ENCODE data around the gene OPHN1.

DNA sequence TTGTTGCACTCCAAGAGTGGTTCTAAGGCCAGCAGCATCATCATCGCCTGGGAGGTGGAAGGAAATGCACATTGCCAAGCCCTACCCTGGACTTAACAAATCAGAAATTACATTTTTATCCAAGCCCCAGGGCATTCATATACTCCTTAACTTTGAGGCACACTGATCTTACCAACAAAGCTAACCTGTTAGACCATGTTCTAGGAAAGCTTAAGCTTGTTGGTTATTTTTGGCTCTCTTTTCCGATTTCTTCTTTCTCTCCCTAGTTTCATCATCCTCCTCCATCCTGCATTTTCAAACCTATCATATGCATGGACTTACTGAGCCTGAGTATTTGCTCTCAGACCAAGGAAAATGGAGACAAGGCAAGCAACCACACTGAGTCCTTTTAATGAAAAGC is 133.4 kb downstream of the OPHN1 start:
- TF ChIP-seq GATA2 (IDR thresholded peaks at IDR 0.05; ENCODE audit: low read depth, low read length) (no peak), GATA3 (IDR thresholded peaks at IDR 0.05; ENCODE audit: low read depth, low read length) (no peak)

Data from SH-SY5Y (cell line).